OCI-LY3 (cell line): ENCODE measurements around the gene B3GNT7.

ENCODE experiments used
- H2AFZ ChIP-seq: fragments of 200-600, 300-600 bp; shearing (Covaris generic); 2 replicates; pipeline ENCODE4 v1.6.0; 2014; ENCODE audit warnings: antibody characterized with exemption, low read depth, low read length
- H3K27ac ChIP-seq: fragments of 200-600, 300-600 bp; sonication (generic); 2 replicates; pipeline ENCODE4 v1.5.1; 2014; ENCODE audit warnings: mild to moderate bottlenecking, low read length, moderate library complexity, mixed read lengths
- H3K27me3 ChIP-seq: fragments of 200-600, 300-600 bp; sonication (generic); 2 replicates; pipeline ENCODE4 v1.6.1; 2014; ENCODE audit warnings: low read depth, low read length, mixed read lengths
- H3K36me3 ChIP-seq: fragments of 200-600, 300-600 bp; sonication (generic); replicated peaks from 2 replicates; pipeline ENCODE3; 2014; ENCODE audit warnings: low read depth, low read length, mixed read lengths
- H3K4me1 ChIP-seq: fragments of 300-600, 200-600 bp; sonication (generic); 2 replicates; pipeline ENCODE4 v1.6.1; 2014; ENCODE audit warnings: low read length, mixed read lengths
- H3K4me2 ChIP-seq: fragments of 200-600, 300-600 bp; sonication (generic); 2 replicates; pipeline ENCODE4 v1.6.1; 2014; ENCODE audit warnings: low read length, mixed read lengths
- H3K4me3 ChIP-seq: fragments of 300-600, 200-600 bp; sonication (generic); 2 replicates; pipeline ENCODE4 v1.5.1; 2014; ENCODE audit warnings: antibody characterized with exemption, mild to moderate bottlenecking, low read length, moderate library complexity
- H3K79me2 ChIP-seq: fragments of 300-600, 200-600 bp; shearing (Covaris generic); 2 replicates; pipeline ENCODE4 v1.6.1; 2014; ENCODE audit warnings: mild to moderate bottlenecking, low read length, mixed read lengths
- H3K9ac ChIP-seq: fragments of 300-600, 200-600 bp; shearing (Covaris generic); 2 replicates; pipeline ENCODE4 v1.6.0; 2014; ENCODE audit warnings: mild to moderate bottlenecking, low read length, moderate library complexity
- H3K9me3 ChIP-seq: fragments of 200-600, 300-600 bp; shearing (Covaris generic); 2 replicates; pipeline ENCODE4 v1.6.1; 2014; ENCODE audit warnings: low read length, mixed read lengths; ENCODE audit not compliant: insufficient read depth
- H4K20me1 ChIP-seq: fragments of 200-600, 300-600 bp; sonication (generic); 2 replicates; pipeline ENCODE4 v1.6.1; 2016; ENCODE audit warnings: low read length, mixed read lengths; ENCODE audit not compliant: insufficient read depth
- CTCF ChIP-seq: fragments of 200-600, 300-600 bp; sonication (generic); IDR thresholded peaks from 2 replicates; pipeline ENCODE4 v1.5.1; 2014; ENCODE audit warnings: antibody characterized with exemption, low read length, low read depth
- EZH2phosphoT487 ChIP-seq: fragments of 200-600 bp; shearing (Covaris generic); IDR thresholded peaks from 2 replicates; pipeline ENCODE4 v1.6.1; 2018; ENCODE audit warnings: antibody characterized with exemption, mixed run types, low read depth

The B3GNT7 gene

GRCh38 chr2:231384970-231385369 is 10.5 kb upstream of the B3GNT7 start:
- Histone ChIP-seq H3K27ac (no peak overlapping the region), H3K9ac (no peak overlapping the region), H3K4me2 (no peak overlapping the region), H3K9me3 (no peaks in the 10 kb centered on the region), H3K36me3 (no peaks in the 10 kb centered on the region), H3K79me2 (no peaks in the 10 kb centered on the region), H2AFZ (no peak overlapping the region), H3K27me3 (no peaks in the 10 kb centered on the region), H3K4me1 (no peaks in the 10 kb centered on the region), H4K20me1 (no peaks in the 10 kb centered on the region), H3K4me3 (no peak overlapping the region)
- TF ChIP-seq CTCF (no peak), EZH2phosphoT487 (no peak)

GRCh38 chr2:231385429-231385828 is 10.1 kb upstream of the B3GNT7 start:
- H3K27ac ChIP-seq, result no peak overlapping the region
- H3K9me3 ChIP-seq, result no peaks in the 10 kb centered on the region
- no peak overlapping the region for H3K9ac ChIP-seq
- TF ChIP-seq EZH2phosphoT487 (no peak), CTCF (no peak)
- H3K4me1 ChIP-seq, result no peaks in the 10 kb centered on the region
- H4K20me1 ChIP-seq, result no peaks in the 10 kb centered on the region
- no peaks in the 10 kb centered on the region for H3K27me3 ChIP-seq
- H2AFZ ChIP-seq, result no peak overlapping the region
- no peak overlapping the region for H3K4me3 ChIP-seq
- no peaks in the 10 kb centered on the region for H3K36me3 ChIP-seq
- H3K4me2 ChIP-seq, result no peak overlapping the region
- H3K79me2 ChIP-seq, result no peaks in the 10 kb centered on the region

- no peak overlapping the region for H3K4me3 ChIP-seq
- H3K27ac ChIP-seq, result no peak overlapping the region
- no peaks in the 10 kb centered on the region for H3K9me3 ChIP-seq
- no peak overlapping the region for H2AFZ ChIP-seq
- H3K9ac ChIP-seq, result no peak overlapping the region
- H3K79me2 ChIP-seq, result peaks cover 5% of the 10 kb centered on the region
- H3K4me2 ChIP-seq, result no peak overlapping the region
- peaks cover 2% of the 10 kb centered on the region for H3K4me1 ChIP-seq
- TF ChIP-seq EZH2phosphoT487 (no peak), CTCF (no peak)
- H4K20me1 ChIP-seq, result no peaks in the 10 kb centered on the region
- H3K36me3 ChIP-seq, result peaks cover 4% of the 10 kb centered on the region
- no peaks in the 10 kb centered on the region for H3K27me3 ChIP-seq
These were observed 9.1 kb upstream of the B3GNT7 start for GRCh38 chr2:231386446-231386845.

GRCh38 chr2:231387904-231388724 is 7.4 kb upstream of the B3GNT7 start:
- no peaks in the 10 kb centered on the region for H3K27me3 ChIP-seq
- peaks cover 22% of the 10 kb centered on the region for H3K79me2 ChIP-seq
- TF ChIP-seq CTCF (no peak), EZH2phosphoT487 (no peak)
- H3K9ac ChIP-seq, result no peak overlapping the region
- H3K4me2 ChIP-seq, result no peak overlapping the region
- no peak overlapping the region for H2AFZ ChIP-seq
- no peak overlapping the region for H3K27ac ChIP-seq
- H3K9me3 ChIP-seq, result no peaks in the 10 kb centered on the region
- H3K4me3 ChIP-seq, result no peak overlapping the region
- H4K20me1 ChIP-seq, result no peaks in the 10 kb centered on the region
- peaks cover 7% of the 10 kb centered on the region for H3K36me3 ChIP-seq
- peaks cover 19% of the 10 kb centered on the region for H3K4me1 ChIP-seq
